Naive B cell (primary cell): Measurements from ENCODE around the gene SDR9C7. TPM values are rescaled to one million over a fixed set of nuclear protein-coding genes. Genes with fewer than 3 reads are reported as not detected.
"Not testable (repeated sequence)": the region's sequence is repeated elsewhere in the genome, so short reads cannot be mapped to it uniquely, and the experiment has no call there.

ENCODE experiments used
- ATAC-seq, 2 donors: fragments of 150-1000 bp; cut with Tn5 transposase; 2 replicates each; pipeline ENCODE4 v1.10.0; 2021; ENCODE audit warnings: low read depth in 2 of 2, mild to moderate bottlenecking in 2 of 2, moderate library complexity in 2 of 2
- DNase-seq: peaks from one replicate; pipeline ENCODE4 v3.0.0; 2022
- H3K27ac Mint-ChIP-seq, 6 donors: one replicate each; pipeline ENCODE4 v1.8.0; 2020 to 2022; ENCODE audit warnings: mild to moderate bottlenecking in 6 of 6, mixed read lengths in 6 of 6, moderate library complexity in 5 of 6, inconsistent platforms in 2 of 6
- H3K27me3 Mint-ChIP-seq, 3 donors: one replicate each; pipeline ENCODE4 v1.8.0; 2021 to 2022; ENCODE audit warnings: mixed read lengths in 3 of 3, mild to moderate bottlenecking in 1 of 3
- H3K36me3 Mint-ChIP-seq, 2 donors: one replicate each; pipeline ENCODE4 v1.8.0; 2020 to 2022; ENCODE audit warnings: mixed read lengths in 2 of 2, inconsistent platforms in 1 of 2, mild to moderate bottlenecking in 1 of 2
- H3K4me1 Mint-ChIP-seq, 3 donors: one replicate each; pipeline ENCODE4 v1.8.0; 2020 to 2022; ENCODE audit warnings: mixed read lengths in 3 of 3, inconsistent platforms in 1 of 3, mild to moderate bottlenecking in 1 of 3, moderate library complexity in 1 of 3
- H3K4me3 Mint-ChIP-seq, 8 donors: one replicate each; pipeline ENCODE4 v1.8.0; 2020 to 2022; ENCODE audit warnings: mild to moderate bottlenecking in 8 of 8, mixed read lengths in 8 of 8, moderate library complexity in 8 of 8, inconsistent platforms in 2 of 8
- H3K9me3 Mint-ChIP-seq, 7 donors: one replicate each; pipeline ENCODE4 v1.8.0; 2020 to 2022; ENCODE audit warnings: mixed read lengths in 7 of 7, mild to moderate bottlenecking in 5 of 7, inconsistent platforms in 2 of 7, moderate library complexity in 1 of 7
- polyA plus RNA-seq, 6 donors: library from polyadenylated mRNA; unstranded; fragments of 300-500 nt; fragmentation: Illumina TruSeq; gene quantifications; one replicate each; pipeline ENCODE4 v1.2.3, GENCODE V29; 2021; ENCODE audit warnings: low read depth in 6 of 6

Gene SDR9C7
- polyA plus RNA-seq, 6 donors from 2014 or later = not detected

DNA sequence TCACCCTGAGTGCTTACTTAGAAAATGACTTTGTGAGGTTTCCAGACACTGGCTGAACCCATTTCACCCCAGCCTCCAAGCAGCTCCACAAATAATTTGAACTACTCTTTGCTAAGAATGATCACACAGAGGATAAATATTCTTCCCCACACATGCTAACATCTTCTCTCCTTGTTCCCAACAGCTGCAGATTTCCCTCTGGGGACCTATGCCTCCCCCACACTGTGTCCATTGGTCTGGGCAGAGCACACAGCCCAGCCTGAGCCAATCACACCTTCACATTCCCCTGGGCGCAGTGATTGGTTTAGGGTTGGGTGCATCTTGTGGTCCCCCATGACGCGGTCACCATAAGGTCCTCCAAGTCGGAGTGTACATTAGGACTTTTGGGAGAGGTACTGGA, 6.9 kb downstream of the SDR9C7 start:
- H3K4me1 Mint-ChIP-seq = peaks cover 6 to 8% (median 8%) of the 10 kb centered on the region in 3 donors
- peaks cover 4 to 28% (median 12%) of the 10 kb centered on the region in 3 donors for H3K27me3 Mint-ChIP-seq
- DNase-seq = no peak
- no peak for ATAC-seq
- no peak overlapping the region for H3K27ac Mint-ChIP-seq
- no peaks in the 10 kb centered on the region for H3K36me3 Mint-ChIP-seq
- H3K4me3 Mint-ChIP-seq = no peak overlapping the region
- H3K9me3 Mint-ChIP-seq = no peaks in the 10 kb centered on the region

DNA sequence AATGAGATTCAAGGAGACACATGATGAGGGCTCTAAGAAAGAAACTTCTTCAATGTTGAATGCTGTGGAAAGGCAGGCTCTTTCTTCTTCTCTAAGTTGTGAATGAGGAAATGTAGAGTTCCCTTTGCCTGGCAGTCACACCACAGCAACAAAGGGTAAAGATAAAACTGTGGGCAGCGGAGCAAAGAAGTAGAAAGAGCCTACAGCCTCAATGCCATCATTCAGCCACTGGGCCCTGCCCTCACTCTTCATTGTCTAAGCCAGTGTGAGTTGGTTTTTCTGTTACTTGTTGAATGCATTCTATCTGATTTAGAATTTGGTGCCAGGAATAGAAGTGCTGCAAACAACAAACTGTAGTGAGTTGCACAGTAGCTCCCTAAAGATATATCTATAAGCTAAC, 12.2 kb downstream of the SDR9C7 start:
- Mint-ChIP-seq H3K27me3 (peaks cover 4 to 14% (median 5%) of the 10 kb centered on the region in 3 donors), H3K4me1 (no peaks in the 10 kb centered on the region), H3K9me3 (peaks cover 7 to 26% (median 14%) of the 10 kb centered on the region in 7 donors), H3K27ac (no peak overlapping the region), H3K4me3 (no peak overlapping the region), H3K36me3 (peaks cover 9 to 11% of the 10 kb centered on the region in 2 donors)
- no peak for DNase-seq
- no peak for ATAC-seq

DNA sequence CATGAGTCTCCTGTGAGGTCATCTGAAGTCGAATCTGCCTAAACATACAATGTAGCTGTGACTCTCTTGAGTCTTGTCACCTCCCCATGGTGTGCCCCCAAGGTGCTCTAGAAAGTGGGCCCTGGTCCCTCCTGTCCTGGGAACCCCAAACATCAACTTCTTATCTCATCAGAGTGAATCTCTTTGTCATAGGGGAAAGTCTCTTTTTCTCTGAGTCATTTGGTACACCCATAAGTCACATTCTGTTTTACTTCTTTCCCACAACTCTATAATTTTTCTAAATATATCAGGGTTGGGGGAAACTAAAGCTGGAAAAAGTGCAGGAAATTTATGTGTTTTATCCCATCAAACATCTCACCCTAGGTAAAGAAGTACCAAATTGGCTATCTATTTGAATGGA, 12.9 kb downstream of the SDR9C7 start:
- peaks cover 7 to 26% (median 15%) of the 10 kb centered on the region in 7 donors for H3K9me3 Mint-ChIP-seq
- peaks cover 9 to 11% of the 10 kb centered on the region in 2 donors for H3K36me3 Mint-ChIP-seq
- H3K4me3 Mint-ChIP-seq = no peak overlapping the region
- H3K27ac Mint-ChIP-seq = no peak overlapping the region
- peaks cover 4 to 14% (median 9%) of the 10 kb centered on the region in 3 donors for H3K27me3 Mint-ChIP-seq
- no peak for ATAC-seq
- no peak for DNase-seq
- no peaks in the 10 kb centered on the region for H3K4me1 Mint-ChIP-seq

DNA sequence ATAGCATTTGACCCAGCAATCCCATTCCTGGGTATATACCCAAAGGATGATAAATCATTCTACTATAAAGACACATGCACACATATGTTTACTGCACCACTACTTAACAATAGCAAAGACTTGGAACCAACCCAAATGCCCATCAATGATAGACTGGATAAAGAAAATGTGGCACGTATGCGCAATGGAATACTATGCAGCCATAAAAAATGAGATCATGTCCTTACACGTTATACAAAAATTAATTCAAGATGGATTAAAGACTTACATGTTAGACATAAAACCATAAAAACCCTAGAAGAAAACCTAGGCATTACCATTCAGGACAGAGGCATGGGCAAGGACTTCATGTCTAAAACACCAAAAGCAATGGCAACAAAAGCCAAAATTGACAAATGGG, 16.1 kb downstream of the SDR9C7 start:
- H3K27ac Mint-ChIP-seq, H3K4me3 Mint-ChIP-seq: not testable (repeated sequence)
- peaks cover 7 to 26% (median 15%) of the 10 kb centered on the region in 7 donors for H3K9me3 Mint-ChIP-seq

DNA sequence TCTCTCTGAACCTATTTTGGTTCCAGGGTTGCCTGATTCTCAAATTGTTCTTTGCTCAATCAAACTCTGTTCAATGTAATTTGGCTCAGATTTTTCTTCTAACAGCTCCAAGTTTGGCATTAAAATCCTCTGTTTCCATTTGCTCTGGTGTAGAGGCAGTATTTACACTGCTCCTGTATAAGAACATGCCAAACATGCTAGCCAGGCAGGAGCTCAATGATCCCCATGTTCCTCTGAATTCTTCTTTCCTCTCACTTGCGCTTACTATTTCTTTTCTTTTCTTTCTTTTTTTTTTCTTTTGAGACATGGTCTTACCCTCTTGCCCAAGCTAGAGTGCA, 17.2 kb downstream of the SDR9C7 start:
- no peaks in the 10 kb centered on the region for H3K4me1 Mint-ChIP-seq
- no peak overlapping the region for H3K27ac Mint-ChIP-seq

More for the DNA sequence above, 16.1 kb downstream of the SDR9C7 start:
- DNase-seq, ATAC-seq, H3K4me1 Mint-ChIP-seq: not testable (repeated sequence)
- Mint-ChIP-seq H3K27me3 (peaks cover 4 to 17% (median 12%) of the 10 kb centered on the region in 3 donors), H3K36me3 (peaks cover 9 to 11% of the 10 kb centered on the region in 2 donors)

DNA sequence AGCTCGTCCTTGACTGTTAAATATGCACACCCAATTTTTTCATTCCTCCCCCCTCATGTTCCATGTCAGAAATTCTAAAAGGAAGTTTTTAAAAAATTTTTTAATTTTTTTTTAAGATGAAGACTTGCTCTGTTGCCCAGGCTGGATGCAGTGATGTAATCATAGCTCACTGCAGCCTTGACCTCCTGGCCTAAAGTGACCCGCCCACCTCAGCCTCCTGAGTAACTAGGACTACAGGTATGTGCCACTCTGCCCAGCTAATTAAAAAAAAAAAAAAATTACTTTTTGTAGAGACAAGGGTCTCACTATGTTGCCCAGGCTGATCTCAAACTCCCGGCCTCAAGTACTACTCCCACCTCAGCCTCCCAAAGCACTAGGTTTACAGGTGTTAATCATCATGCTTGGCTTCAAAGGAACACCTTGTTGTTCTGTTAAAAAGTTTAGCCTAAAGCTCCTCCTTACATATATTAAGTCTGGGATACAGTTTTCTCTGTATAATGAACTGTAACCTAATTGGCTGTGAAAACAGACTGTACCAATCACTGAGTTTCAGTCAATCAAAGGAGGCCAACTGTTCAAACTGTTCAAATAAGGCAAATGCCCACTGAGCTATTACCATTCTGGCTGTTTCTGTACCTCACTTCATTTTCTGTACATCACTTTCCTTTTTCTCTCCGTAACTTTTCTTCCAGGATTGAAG, 17.8 kb downstream of the SDR9C7 start:
- H3K36me3 Mint-ChIP-seq = peaks cover 15 to 18% of the 10 kb centered on the region in 2 donors
- H3K27ac Mint-ChIP-seq = no peak overlapping the region
- no peak for ATAC-seq
- peaks cover 10 to 32% (median 17%) of the 10 kb centered on the region in 7 donors for H3K9me3 Mint-ChIP-seq
- no peak overlapping the region for H3K4me3 Mint-ChIP-seq
- no peak for DNase-seq
- H3K27me3 Mint-ChIP-seq = peaks cover 11 to 26% (median 21%) of the 10 kb centered on the region in 3 donors
- no peaks in the 10 kb centered on the region for H3K4me1 Mint-ChIP-seq

More for the DNA sequence above, 17.2 kb downstream of the SDR9C7 start:
- DNase-seq (no peak), ATAC-seq (no peak)
- H3K36me3 Mint-ChIP-seq = peaks cover 10 to 13% of the 10 kb centered on the region in 2 donors
- H3K27me3 Mint-ChIP-seq = peaks cover 6 to 21% (median 15%) of the 10 kb centered on the region in 3 donors
- peaks cover 7 to 32% (median 15%) of the 10 kb centered on the region in 7 donors for H3K9me3 Mint-ChIP-seq
- H3K4me3 Mint-ChIP-seq = peak overlapping the region in 1 of 8 donors; percentile 23

DNA sequence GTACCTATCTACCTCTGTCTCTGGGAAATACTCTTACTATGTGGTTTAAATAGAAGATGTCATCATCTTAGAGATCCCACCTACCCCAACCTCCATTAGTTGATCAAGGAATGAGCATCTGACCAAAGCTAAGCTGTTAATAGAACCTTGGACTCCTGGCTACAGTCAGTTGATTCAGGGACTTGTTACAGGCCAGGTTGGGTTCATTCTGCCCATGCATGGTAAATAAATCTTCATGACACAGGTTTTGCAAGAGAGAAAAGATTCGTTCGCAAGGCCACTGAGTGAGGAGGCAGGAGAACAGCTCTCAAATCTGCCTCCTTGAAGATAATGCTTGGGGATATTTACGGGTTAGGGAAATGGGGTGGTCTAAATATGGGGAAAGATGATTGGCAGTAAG, 19.5 kb downstream of the SDR9C7 start:
- ATAC-seq (no peak), DNase-seq (no peak)
- H3K4me3 Mint-ChIP-seq = no peak overlapping the region
- peaks cover 7 to 34% (median 23%) of the 10 kb centered on the region in 7 donors for H3K9me3 Mint-ChIP-seq
- no peaks in the 10 kb centered on the region for H3K4me1 Mint-ChIP-seq
- no peak overlapping the region for H3K27ac Mint-ChIP-seq
- H3K36me3 Mint-ChIP-seq = peaks cover 15 to 23% of the 10 kb centered on the region in 2 donors
- peaks cover 11 to 34% (median 30%) of the 10 kb centered on the region in 3 donors for H3K27me3 Mint-ChIP-seq

DNA sequence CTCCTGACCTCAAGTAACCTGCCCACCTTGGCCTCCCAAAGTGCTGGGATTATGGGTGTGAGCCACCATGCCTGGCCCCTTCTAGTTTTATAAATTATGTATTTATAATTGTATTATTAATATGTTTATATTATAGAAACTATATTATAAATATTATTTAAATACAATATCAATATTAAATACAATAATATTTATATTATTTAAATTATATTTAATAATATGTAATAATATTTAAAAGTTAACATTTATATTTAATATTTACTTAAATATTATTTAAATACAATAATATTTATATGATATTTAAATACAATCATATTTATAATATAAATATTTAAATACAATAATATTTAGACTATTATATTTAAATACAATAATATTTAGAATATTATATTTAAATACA, 20.0 kb downstream of the SDR9C7 start:
- no peak for ATAC-seq
- H3K27me3 Mint-ChIP-seq = peaks cover 11 to 34% (median 33%) of the 10 kb centered on the region in 3 donors
- H3K4me3 Mint-ChIP-seq = no peak overlapping the region
- peaks cover 10 to 38% (median 28%) of the 10 kb centered on the region in 7 donors for H3K9me3 Mint-ChIP-seq
- H3K27ac Mint-ChIP-seq = no peak overlapping the region
- no peaks in the 10 kb centered on the region for H3K4me1 Mint-ChIP-seq
- H3K36me3 Mint-ChIP-seq = peaks cover 15 to 23% of the 10 kb centered on the region in 2 donors
- no peak for DNase-seq

DNA sequence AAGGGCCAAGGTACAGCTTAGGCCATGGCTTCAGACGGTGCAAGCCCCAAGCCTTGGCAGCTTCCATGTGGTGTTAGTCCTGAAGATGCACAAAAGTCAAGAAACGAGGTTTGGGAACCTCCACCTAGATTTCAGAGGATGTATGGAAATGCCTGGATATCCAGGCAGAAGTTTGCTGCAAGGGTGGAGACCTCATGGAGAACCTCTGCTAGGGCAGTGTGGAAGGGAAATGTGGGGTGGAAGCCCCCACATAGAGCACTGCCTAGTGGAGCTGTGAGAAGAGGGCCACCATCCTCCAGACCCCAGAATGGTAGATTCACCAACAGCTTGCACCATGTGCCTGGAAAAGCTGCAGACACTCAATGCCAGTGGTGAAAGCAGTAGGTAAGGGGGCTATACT, 24.8 kb downstream of the SDR9C7 start:
- not testable (repeated sequence) for H3K4me3 Mint-ChIP-seq, ATAC-seq, DNase-seq, H3K4me1 Mint-ChIP-seq, H3K27ac Mint-ChIP-seq
- H3K36me3 Mint-ChIP-seq = peaks cover 15 to 31% of the 10 kb centered on the region in 2 donors
- peaks cover 14 to 58% (median 45%) of the 10 kb centered on the region in 7 donors for H3K9me3 Mint-ChIP-seq
- H3K27me3 Mint-ChIP-seq = peaks cover 16 to 34% (median 25%) of the 10 kb centered on the region in 3 donors

DNA sequence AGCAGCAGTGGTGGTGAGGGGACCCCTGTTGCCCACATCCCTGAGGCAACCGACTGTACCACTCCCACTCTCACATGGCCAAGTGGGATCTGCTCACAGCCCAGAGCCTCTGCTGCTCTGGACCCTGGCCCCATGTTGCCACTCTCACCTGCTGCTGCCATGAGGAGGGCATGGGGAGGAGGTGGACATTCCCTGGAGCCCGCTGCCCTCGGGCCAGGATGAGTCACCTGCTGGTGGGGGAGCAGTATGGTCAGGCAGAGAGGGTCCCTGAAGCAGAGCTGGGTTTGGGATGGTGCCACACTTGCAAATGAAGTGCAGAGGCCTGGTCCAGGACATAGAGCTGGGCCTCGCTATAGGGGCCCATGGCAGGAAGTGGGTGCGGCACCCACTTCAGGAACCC, 26.1 kb downstream of the SDR9C7 start:
- peaks cover 14 to 64% (median 41%) of the 10 kb centered on the region in 7 donors for H3K9me3 Mint-ChIP-seq
- H3K27ac Mint-ChIP-seq = no peak overlapping the region
- peaks cover 15 to 31% of the 10 kb centered on the region in 2 donors for H3K36me3 Mint-ChIP-seq
- ATAC-seq (no peak), DNase-seq (no peak)
- no peaks in the 10 kb centered on the region for H3K4me1 Mint-ChIP-seq
- peak overlapping the region in 1 of 8 donors; percentile 6 for H3K4me3 Mint-ChIP-seq
- H3K27me3 Mint-ChIP-seq = peaks cover 16 to 33% (median 31%) of the 10 kb centered on the region in 3 donors

DNA sequence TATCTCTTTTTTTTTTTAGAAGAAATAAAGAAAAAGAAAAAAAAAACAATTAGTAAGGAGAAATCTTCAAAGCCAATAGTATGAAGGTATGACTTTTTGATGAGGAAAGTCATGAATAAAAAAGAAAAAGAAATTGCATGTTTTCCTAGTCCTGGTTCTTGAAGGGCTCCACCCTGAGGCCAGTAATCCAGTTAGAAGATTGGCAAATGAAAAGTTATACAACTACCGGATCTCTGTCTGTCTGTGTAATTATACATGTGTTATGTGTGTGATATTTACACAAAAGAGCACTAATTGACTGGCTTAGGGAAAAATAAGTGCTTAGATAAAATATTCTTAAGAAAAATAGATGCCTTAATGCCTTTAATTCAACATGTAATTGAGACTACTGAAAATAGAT, 28.4 kb downstream of the SDR9C7 start:
- ATAC-seq (no peak), DNase-seq (no peak)
- Mint-ChIP-seq H3K9me3 (peaks cover 22 to 68% (median 51%) of the 10 kb centered on the region in 7 donors), H3K27me3 (peaks cover 5 to 18% (median 17%) of the 10 kb centered on the region in 3 donors), H3K4me3 (no peak overlapping the region), H3K27ac (no peak overlapping the region), H3K4me1 (no peaks in the 10 kb centered on the region), H3K36me3 (peaks cover 8 to 34% of the 10 kb centered on the region in 2 donors)

DNA sequence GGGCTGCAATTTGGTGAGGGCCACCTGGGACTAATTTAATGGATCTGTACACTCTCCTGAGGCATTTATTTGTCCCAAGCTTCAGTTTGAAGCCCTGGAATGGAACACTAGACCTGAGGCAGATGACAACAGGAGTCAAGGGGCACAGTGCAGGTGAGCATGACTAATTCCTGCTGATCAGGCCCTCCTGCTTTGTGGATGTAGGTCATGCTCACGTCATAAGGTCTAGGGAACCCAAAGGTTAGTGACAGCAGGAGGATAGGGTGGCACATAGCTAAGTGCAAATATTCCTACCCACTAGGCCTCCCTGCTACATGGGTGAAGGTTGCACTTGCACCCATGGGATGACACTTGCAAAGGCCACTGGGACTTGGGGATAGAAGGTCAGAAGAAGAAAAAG, 30.8 kb downstream of the SDR9C7 start:
- no peak for ATAC-seq
- Mint-ChIP-seq H3K36me3 (peaks cover 5 to 36% of the 10 kb centered on the region in 2 donors), H3K4me1 (no peaks in the 10 kb centered on the region), H3K27me3 (peaks cover 5 to 15% (median 10%) of the 10 kb centered on the region in 3 donors), H3K27ac (no peak overlapping the region), H3K4me3 (no peak overlapping the region), H3K9me3 (peaks cover 24 to 69% (median 53%) of the 10 kb centered on the region in 7 donors)
- no peak for DNase-seq

DNA sequence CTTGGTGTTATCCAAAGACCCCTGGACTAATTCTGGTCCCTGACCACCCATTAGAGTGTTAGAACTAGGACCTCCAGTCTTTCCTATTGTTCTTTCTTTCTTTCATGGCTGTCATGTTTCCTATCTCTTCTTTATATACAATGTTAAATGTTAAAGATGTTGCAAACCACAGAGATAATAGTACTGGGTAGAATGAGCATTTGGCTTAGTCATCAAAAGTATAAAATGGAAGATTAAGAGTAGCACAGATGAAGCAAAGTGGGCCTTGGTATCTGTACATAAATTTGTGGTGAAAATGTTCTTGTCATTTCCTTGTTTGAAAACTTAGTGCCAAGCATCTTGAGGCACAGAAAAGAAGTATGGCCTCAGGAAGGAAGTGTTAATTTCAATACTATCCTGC, 32.9 kb downstream of the SDR9C7 start:
- ATAC-seq, H3K27ac Mint-ChIP-seq, H3K4me1 Mint-ChIP-seq, DNase-seq, H3K4me3 Mint-ChIP-seq: not testable (repeated sequence)
- H3K9me3 Mint-ChIP-seq = peaks cover 25 to 69% (median 49%) of the 10 kb centered on the region in 7 donors
- H3K36me3 Mint-ChIP-seq = peaks cover 5 to 28% of the 10 kb centered on the region in 2 donors
- peaks cover 8 to 15% (median 13%) of the 10 kb centered on the region in 3 donors for H3K27me3 Mint-ChIP-seq

DNA sequence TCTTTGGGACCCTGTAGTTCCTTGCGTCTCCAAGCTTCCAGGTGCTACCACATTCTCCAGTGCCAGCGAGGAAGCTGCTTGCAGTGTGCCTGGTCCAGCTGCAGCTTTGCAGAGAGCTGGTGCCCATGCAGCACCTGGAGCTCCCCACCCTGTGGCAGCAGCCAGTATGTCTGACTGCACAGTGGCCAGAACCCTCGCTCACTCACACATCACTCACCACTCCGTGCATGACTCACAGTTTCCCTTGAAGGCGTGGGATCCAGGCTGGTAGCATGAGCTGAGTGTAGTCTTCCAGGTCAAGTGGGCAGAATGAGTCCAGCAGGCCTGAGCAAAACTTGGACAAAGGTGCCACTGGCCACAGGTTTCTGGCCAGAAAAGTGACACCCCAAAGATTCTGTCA, 33.6 kb downstream of the SDR9C7 start:
- H3K36me3 Mint-ChIP-seq = peaks cover 5 to 28% of the 10 kb centered on the region in 2 donors
- H3K4me3 Mint-ChIP-seq = no peak overlapping the region
- no peaks in the 10 kb centered on the region for H3K4me1 Mint-ChIP-seq
- H3K9me3 Mint-ChIP-seq = peaks cover 28 to 69% (median 49%) of the 10 kb centered on the region in 7 donors
- H3K27ac Mint-ChIP-seq = no peak overlapping the region
- no peak for DNase-seq
- no peak for ATAC-seq
- H3K27me3 Mint-ChIP-seq = peaks cover 16 to 20% (median 20%) of the 10 kb centered on the region in 3 donors
